ENCODE data around the gene RANBP1. TPM values are rescaled to one million over a fixed set of nuclear protein-coding genes. Genes with fewer than 3 reads are reported as not detected.
"Not testable (repeated sequence)": the region's sequence is repeated elsewhere in the genome, so short reads cannot be mapped to it uniquely, and the experiment has no call there.

RANBP1 gene
- 100 to 1,000 TPM in 2 of 6 donors, 10 to 100 TPM in 4; 73.1 to 107 (median 91.0) TPM for polyA plus RNA-seq (ENCODE audit: low read depth in 6 of 6)

- Mint-ChIP-seq H3K9me3 (no peaks in the 10 kb centered on the region), H3K36me3 (no peaks in the 10 kb centered on the region), H3K4me3 (peak within 1 kb of the TSS; percentile 79 to 95 (median 92)), H3K27ac (peak within 1 kb of the TSS; percentile 49 to 97 (median 92)), H3K4me1 (peaks cover 24 to 38% (median 32%) of the 10 kb centered on the region in 3 donors), H3K27me3 (no peaks in the 10 kb centered on the region)
- DNase-seq: no peak
- ATAC-seq (ENCODE audit: low read depth in 2 of 2): no peak
Observed at GRCh38 chr22:20115691-20116375, at the start of gene RANBP1. TSS of gene RANBP1 (plus strand) at chr22:20116104. CDS start at chr22:20116185, 81 bp downstream.

GRCh38 chr22:20066617-20067383 is 49.1 kb upstream of the RANBP1 start:
- no peaks in the 10 kb centered on the region for H3K9me3 Mint-ChIP-seq
- no peak overlapping the region for H3K4me3 Mint-ChIP-seq
- peaks cover 0 to 5% (median 3%) of the 10 kb centered on the region in 3 donors for H3K4me1 Mint-ChIP-seq
- ATAC-seq (ENCODE audit: low read depth in 2 of 2) (no peak), DNase-seq (no peak)
- H3K27me3 Mint-ChIP-seq: no peaks in the 10 kb centered on the region
- H3K36me3 Mint-ChIP-seq: peaks cover 0 to 7% of the 10 kb centered on the region in 2 donors
- peak overlapping the region in 1 of 6 donors; percentile 82 for H3K27ac Mint-ChIP-seq

- H3K9me3 Mint-ChIP-seq; H3K4me1 Mint-ChIP-seq; DNase-seq; H3K4me3 Mint-ChIP-seq; H3K36me3 Mint-ChIP-seq; H3K27me3 Mint-ChIP-seq; ATAC-seq (ENCODE audit: low read depth in 2 of 2): not testable (repeated sequence)
- peak overlapping the region in 2 of 6 donors; percentile 16 to 82 for H3K27ac Mint-ChIP-seq
Observed at GRCh38 chr22:20067384-20067682, 48.6 kb upstream of the RANBP1 start.

- Mint-ChIP-seq H3K9me3 (no peaks in the 10 kb centered on the region), H3K36me3 (no peaks in the 10 kb centered on the region), H3K27ac (no peak overlapping the region), H3K4me3 (no peak overlapping the region), H3K27me3 (no peaks in the 10 kb centered on the region), H3K4me1 (peaks cover 0 to 3% (median 0%) of the 10 kb centered on the region in 3 donors)
- no peak for DNase-seq
- no peak for ATAC-seq (ENCODE audit: low read depth in 2 of 2)
Observed at GRCh38 chr22:20068640-20069039, 47.3 kb upstream of the RANBP1 start.

- DNase-seq (no peak), ATAC-seq (ENCODE audit: low read depth in 2 of 2) (no peak)
- Mint-ChIP-seq H3K27ac (peak overlapping the region in 1 of 6 donors; percentile 76), H3K27me3 (no peaks in the 10 kb centered on the region), H3K4me1 (peaks cover 0 to 3% (median 0%) of the 10 kb centered on the region in 3 donors), H3K36me3 (no peaks in the 10 kb centered on the region), H3K4me3 (no peak overlapping the region), H3K9me3 (no peaks in the 10 kb centered on the region)
Observed at GRCh38 chr22:20069331-20070042, 46.4 kb upstream of the RANBP1 start.

GRCh38 chr22:20071524-20071972 is 44.4 kb upstream of the RANBP1 start:
- no peak overlapping the region for H3K4me3 Mint-ChIP-seq
- H3K27me3 Mint-ChIP-seq: no peaks in the 10 kb centered on the region
- no peak for ATAC-seq (ENCODE audit: low read depth in 2 of 2)
- H3K27ac Mint-ChIP-seq: peak overlapping the region in 2 of 6 donors; percentile 31 to 41
- H3K36me3 Mint-ChIP-seq: no peaks in the 10 kb centered on the region
- DNase-seq: no peak
- no peaks in the 10 kb centered on the region for H3K9me3 Mint-ChIP-seq
- peaks cover 0 to 3% (median 0%) of the 10 kb centered on the region in 3 donors for H3K4me1 Mint-ChIP-seq

- H3K9me3 Mint-ChIP-seq: no peaks in the 10 kb centered on the region
- peak overlapping the region in 3 of 8 donors; percentile 23 to 70 (median 30) for H3K4me3 Mint-ChIP-seq
- DNase-seq: no peak
- H3K36me3 Mint-ChIP-seq: no peaks in the 10 kb centered on the region
- ATAC-seq (ENCODE audit: low read depth in 2 of 2): no peak
- H3K27ac Mint-ChIP-seq: peak overlapping the region in 1 of 6 donors; percentile 29
- no peaks in the 10 kb centered on the region for H3K27me3 Mint-ChIP-seq
- H3K4me1 Mint-ChIP-seq: peaks cover 4 to 13% (median 12%) of the 10 kb centered on the region in 3 donors
Observed at GRCh38 chr22:20076627-20077172, 39.2 kb upstream of the RANBP1 start.

- Mint-ChIP-seq H3K27ac (peak within 1 kb of the TSS; percentile 36 to 95 (median 80)), H3K27me3 (no peaks in the 10 kb centered on the region), H3K36me3 (no peaks in the 10 kb centered on the region), H3K9me3 (no peaks in the 10 kb centered on the region), H3K4me1 (peaks cover 25 to 36% (median 32%) of the 10 kb centered on the region in 3 donors), H3K4me3 (peak within 1 kb of the TSS; percentile 61 to 96 (median 91))
- ATAC-seq (ENCODE audit: low read depth in 2 of 2) (peak; percentile 92 to 94), DNase-seq (peak; percentile 82)
Observed at GRCh38 chr22:20079745-20080444, 36.0 kb upstream of the RANBP1 start, which contains the start of gene DGCR8. TSS of gene DGCR8 (plus strand) at chr22:20080241. CDS start at chr22:20085964, 5,723 bp downstream.

GRCh38 chr22:20080445-20080775 is 35.5 kb upstream of the RANBP1 start:
- peaks cover 25 to 36% (median 32%) of the 10 kb centered on the region in 3 donors for H3K4me1 Mint-ChIP-seq
- no peaks in the 10 kb centered on the region for H3K9me3 Mint-ChIP-seq
- H3K27me3 Mint-ChIP-seq: no peaks in the 10 kb centered on the region
- DNase-seq (peak; percentile 72), ATAC-seq (ENCODE audit: low read depth in 2 of 2) (peak; percentile 76 to 77)
- peak overlapping the region in 3 of 6 donors; percentile 36 to 90 (median 57) for H3K27ac Mint-ChIP-seq
- no peaks in the 10 kb centered on the region for H3K36me3 Mint-ChIP-seq
- H3K4me3 Mint-ChIP-seq: peak overlapping the region; percentile 61 to 95 (median 82)

- Mint-ChIP-seq H3K27ac (peak overlapping the region in 5 of 6 donors; percentile 36 to 92 (median 90)), H3K36me3 (peaks cover 0 to 1% of the 10 kb centered on the region in 2 donors), H3K9me3 (no peaks in the 10 kb centered on the region), H3K4me3 (peak overlapping the region; percentile 61 to 95 (median 82)), H3K27me3 (no peaks in the 10 kb centered on the region), H3K4me1 (peaks cover 25 to 36% (median 32%) of the 10 kb centered on the region in 3 donors)
- DNase-seq (no peak), ATAC-seq (ENCODE audit: low read depth in 2 of 2) (no peak)
Observed at GRCh38 chr22:20080776-20081654, 34.9 kb upstream of the RANBP1 start.

- Mint-ChIP-seq H3K27me3 (no peaks in the 10 kb centered on the region), H3K4me3 (peak overlapping the region in 5 of 8 donors; percentile 10 to 95 (median 51)), H3K9me3 (no peaks in the 10 kb centered on the region), H3K36me3 (peaks cover 6 to 22% of the 10 kb centered on the region in 2 donors), H3K4me1 (peaks cover 25 to 40% (median 36%) of the 10 kb centered on the region in 3 donors), H3K27ac (peak overlapping the region in 2 of 6 donors; percentile 21 to 29)
- ATAC-seq (ENCODE audit: low read depth in 2 of 2): no peak
- no peak for DNase-seq
Observed at GRCh38 chr22:20083157-20083890, 32.6 kb upstream of the RANBP1 start.
